ACC112 (cell line): Measurements from ENCODE around the gene GTF3C4.

ENCODE experiments used
- H2AFZ ChIP-seq: fragments of 200-600 bp; sonication (generic); one replicate; pipeline ENCODE4 v1.6.0; 2017; ENCODE audit warnings: antibody characterized with exemption, low read length; ENCODE audit not compliant: unreplicated experiment
- H3K27ac ChIP-seq: fragments of 200-600 bp; sonication (generic); 2 replicates; pipeline ENCODE4 v1.5.1; 2014; ENCODE audit warnings: low read depth, mild to moderate bottlenecking, antibody characterized with exemption, low read length, moderate library complexity
- H3K27me3 ChIP-seq: fragments of 200-600 bp; sonication (generic); 2 replicates; pipeline ENCODE4 v1.6.1; 2014; ENCODE audit warnings: mild to moderate bottlenecking, antibody characterized with exemption, low read length, moderate library complexity, mixed read lengths; ENCODE audit not compliant: insufficient read depth
- H3K36me3 ChIP-seq: fragments of 200-600 bp; sonication (generic); 2 replicates; pipeline ENCODE4 v1.6.1; 2016; ENCODE audit warnings: mild to moderate bottlenecking, antibody characterized with exemption, low read length, moderate library complexity, mixed read lengths; ENCODE audit not compliant: insufficient read depth
- H3K4me1 ChIP-seq: fragments of 200-600 bp; sonication (generic); one replicate; pipeline ENCODE4 v1.6.1; 2016; ENCODE audit warnings: low read length, mixed read lengths; ENCODE audit not compliant: insufficient read depth, unreplicated experiment, control insufficient read depth
- H3K4me3 ChIP-seq: fragments of 200-600 bp; sonication (generic); 2 replicates; pipeline ENCODE4 v1.5.1; 2014; ENCODE audit warnings: mild to moderate bottlenecking, low read depth, low read length
- H3K79me2 ChIP-seq: fragments of 200-600 bp; sonication (generic); one replicate; pipeline ENCODE4 v1.6.0; 2016; ENCODE audit warnings: low read length; ENCODE audit not compliant: control insufficient read depth, unreplicated experiment, insufficient read depth

Gene GTF3C4

DNA sequence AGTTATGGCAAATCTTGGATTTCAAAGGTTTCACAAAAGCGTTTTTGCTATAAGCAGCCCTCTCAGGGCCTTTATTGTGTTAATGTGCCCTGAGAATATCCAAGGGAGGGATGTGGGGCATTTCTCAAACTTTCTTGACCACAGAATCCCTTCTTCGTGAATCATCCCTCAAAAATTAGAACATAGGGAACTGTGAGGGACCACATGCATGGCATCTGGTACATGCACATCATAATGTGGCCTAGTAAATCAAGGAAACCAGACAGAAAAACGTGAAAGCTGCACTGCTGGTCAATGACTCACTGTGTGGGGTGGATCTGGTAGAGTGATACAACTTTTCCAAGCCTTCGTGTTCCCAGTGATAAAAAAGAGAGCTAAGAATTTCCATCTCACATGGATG lies 22.9 kb upstream of the GTF3C4 start:
- Histone ChIP-seq H3K36me3 (peaks cover 36% of the 10 kb centered on the region), H3K4me1 (peaks cover 34% of the 10 kb centered on the region), H3K27ac (peak overlapping the region; percentile 99), H2AFZ (no peak overlapping the region), H3K27me3 (no peaks in the 10 kb centered on the region), H3K4me3 (peak overlapping the region; percentile 35; the same call in 1 of the 2 replicates), H3K79me2 (no peaks in the 10 kb centered on the region)

DNA sequence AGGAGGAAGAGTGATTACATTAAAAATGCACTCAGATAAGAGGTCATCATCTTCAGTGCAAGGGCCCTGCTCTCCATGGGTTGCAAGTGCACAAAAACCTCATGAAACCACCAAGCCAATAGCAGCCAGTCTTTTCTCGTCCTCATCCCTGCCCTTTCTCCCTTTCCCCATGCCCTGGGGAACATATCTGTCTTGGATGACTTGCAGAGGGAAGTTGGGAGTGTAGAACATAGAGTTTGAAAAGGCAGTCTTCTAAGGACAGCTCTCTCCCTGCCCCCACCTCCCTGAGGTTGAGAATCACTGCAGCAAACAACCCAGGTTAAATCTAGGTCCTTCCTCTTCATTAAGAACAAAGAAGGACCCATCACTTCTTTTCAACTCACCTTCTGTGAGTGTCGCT lies 22.5 kb upstream of the GTF3C4 start:
- no peak overlapping the region for H2AFZ ChIP-seq
- H3K27ac ChIP-seq: peak overlapping the region; percentile 99
- H3K36me3 ChIP-seq: peaks cover 36% of the 10 kb centered on the region

DNA sequence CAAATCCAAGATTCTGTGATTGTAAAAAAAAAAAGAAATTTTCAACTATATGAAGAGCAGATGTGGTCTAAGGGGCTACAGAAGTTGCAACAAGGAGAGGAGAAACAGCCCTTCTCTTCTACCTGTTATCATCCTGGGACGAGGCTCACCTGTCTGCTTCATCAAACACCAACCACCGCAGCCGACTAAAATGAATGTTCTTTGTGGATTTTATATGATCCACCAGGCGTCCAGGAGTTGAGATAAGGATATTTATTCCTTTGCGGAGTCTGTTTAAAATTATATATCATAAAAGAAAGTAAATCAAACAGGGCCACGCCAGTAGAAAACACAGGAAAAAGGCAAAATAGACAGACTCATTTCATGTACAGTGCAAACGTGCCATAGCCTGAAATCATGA lies 22.0 kb upstream of the GTF3C4 start:
- peaks cover 34% of the 10 kb centered on the region for H3K4me1 ChIP-seq
- H3K79me2 ChIP-seq: no peaks in the 10 kb centered on the region
- H3K27ac ChIP-seq: peak overlapping the region; percentile 99
- H3K4me3 ChIP-seq: no peak overlapping the region
- H3K27me3 ChIP-seq: no peaks in the 10 kb centered on the region
- no peak overlapping the region for H2AFZ ChIP-seq
- H3K36me3 ChIP-seq: peaks cover 36% of the 10 kb centered on the region

More for the DNA sequence above, 22.5 kb upstream of the GTF3C4 start:
- Histone ChIP-seq H3K4me3 (peak overlapping the region; percentile 35; the same call in 1 of the 2 replicates), H3K27me3 (no peaks in the 10 kb centered on the region), H3K4me1 (peaks cover 34% of the 10 kb centered on the region), H3K79me2 (no peaks in the 10 kb centered on the region)

DNA sequence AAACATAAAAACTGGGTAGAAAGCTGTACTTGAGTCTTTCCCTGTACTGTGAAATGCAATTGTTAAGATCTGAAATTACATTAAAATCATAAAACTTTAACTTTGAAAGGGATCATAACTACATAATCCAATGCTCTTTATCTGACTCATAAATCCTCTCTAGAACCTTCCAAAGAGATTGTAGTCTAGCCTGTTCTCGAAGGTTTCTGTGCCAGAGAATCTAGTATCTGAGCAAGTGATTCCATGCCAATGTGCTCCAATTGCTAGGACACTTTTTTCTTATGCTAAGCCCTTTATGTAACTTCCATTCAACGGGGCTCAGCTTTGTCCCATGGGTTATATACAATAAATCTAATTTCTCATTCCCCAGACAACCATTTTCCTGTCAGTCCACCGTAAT lies 21.6 kb upstream of the GTF3C4 start:
- Histone ChIP-seq H3K36me3 (peaks cover 33% of the 10 kb centered on the region), H3K4me3 (no peak overlapping the region), H2AFZ (no peak overlapping the region), H3K4me1 (peaks cover 34% of the 10 kb centered on the region), H3K27ac (peak overlapping the region; percentile 99), H3K27me3 (no peaks in the 10 kb centered on the region), H3K79me2 (no peaks in the 10 kb centered on the region)

DNA sequence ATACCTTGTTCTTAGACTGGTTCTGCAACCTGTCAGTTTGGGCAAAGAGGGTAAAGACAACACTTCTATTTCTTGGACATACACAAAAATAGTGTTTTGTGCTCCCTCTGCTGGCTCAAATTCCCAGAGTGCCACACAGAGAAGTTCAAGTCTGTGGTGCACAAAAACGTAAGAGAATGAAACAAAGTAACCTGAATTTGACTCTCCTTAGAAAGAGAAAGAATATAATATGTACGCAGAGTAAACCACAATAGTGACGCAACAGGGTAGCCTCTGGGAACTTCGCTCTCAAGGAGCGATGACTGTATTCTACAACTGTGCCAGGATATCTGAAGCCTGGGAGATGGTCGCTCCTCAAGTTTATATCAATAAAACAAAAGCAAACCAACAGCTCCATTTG lies 19.0 kb upstream of the GTF3C4 start:
- H3K36me3 ChIP-seq: peaks cover 21% of the 10 kb centered on the region
- H3K4me3 ChIP-seq: no peak overlapping the region
- H3K4me1 ChIP-seq: peaks cover 34% of the 10 kb centered on the region
- H3K27ac ChIP-seq: peak overlapping the region; percentile 90
- H3K79me2 ChIP-seq: no peaks in the 10 kb centered on the region
- no peaks in the 10 kb centered on the region for H3K27me3 ChIP-seq
- H2AFZ ChIP-seq: no peak overlapping the region

DNA sequence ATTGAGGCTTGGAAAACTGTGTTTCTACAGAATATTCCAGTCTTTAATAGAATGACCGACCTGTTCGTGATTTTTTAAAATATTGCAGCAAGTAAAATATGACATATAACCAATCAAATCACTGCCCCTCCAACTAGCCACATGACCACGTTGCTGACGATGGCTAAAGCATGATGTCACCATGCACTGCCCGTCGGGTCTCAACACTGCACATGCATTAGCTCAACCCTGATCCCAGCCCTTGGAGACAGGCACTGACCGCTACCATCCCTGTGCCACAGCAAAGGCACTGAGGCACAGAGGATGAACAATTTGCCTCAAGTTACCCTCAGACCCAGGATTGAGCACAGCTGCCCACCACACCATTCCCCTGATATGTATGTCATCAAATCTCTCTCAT lies 14.0 kb upstream of the GTF3C4 start:
- H3K36me3 ChIP-seq: peaks cover 21% of the 10 kb centered on the region
- H3K79me2 ChIP-seq: no peaks in the 10 kb centered on the region
- H2AFZ ChIP-seq: no peak overlapping the region
- no peak overlapping the region for H3K4me3 ChIP-seq
- H3K27me3 ChIP-seq: no peaks in the 10 kb centered on the region
- no peak overlapping the region for H3K27ac ChIP-seq
- peaks cover 10% of the 10 kb centered on the region for H3K4me1 ChIP-seq

DNA sequence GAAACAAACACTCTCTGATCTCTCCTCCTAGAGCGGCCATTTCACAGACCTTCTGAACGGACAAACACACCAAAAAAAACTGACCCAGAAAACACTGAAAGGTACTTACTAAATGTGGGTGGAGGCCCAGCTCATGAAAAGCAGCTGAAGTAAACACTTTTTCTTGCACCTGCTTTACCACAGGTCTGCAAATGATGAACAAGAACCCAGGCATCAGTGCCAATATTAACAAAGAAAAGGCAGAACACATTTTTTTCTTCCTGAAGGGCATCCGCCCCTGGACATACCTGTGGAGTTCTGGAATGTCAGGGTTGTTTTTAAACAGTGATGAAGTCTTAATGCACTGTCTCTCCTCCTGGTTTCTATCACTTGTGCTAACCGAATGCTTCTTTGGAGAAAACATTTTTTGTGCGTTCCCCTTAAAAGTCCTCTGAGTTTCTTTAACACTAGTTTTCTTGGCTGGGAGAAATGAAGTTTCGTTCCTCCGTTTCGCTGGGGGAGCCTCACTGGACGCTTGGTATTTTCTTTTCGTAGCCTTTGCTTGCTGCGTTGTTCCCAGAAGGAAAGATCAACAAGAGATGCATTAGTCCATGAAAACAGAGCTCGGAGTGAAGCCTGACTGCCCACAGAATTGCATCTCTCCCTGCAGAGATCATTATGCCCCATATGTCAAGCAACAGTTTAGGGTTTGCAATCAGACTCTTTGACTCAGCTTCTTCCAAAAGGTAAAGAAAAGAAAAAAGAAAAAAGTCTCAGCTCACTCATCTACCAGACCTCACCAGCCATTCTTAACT lies 7.9 kb upstream of the GTF3C4 start:
- Histone ChIP-seq H3K4me1 (no peaks in the 10 kb centered on the region), H3K79me2 (peaks cover 40% of the 10 kb centered on the region), H3K36me3 (peaks cover 21% of the 10 kb centered on the region)

DNA sequence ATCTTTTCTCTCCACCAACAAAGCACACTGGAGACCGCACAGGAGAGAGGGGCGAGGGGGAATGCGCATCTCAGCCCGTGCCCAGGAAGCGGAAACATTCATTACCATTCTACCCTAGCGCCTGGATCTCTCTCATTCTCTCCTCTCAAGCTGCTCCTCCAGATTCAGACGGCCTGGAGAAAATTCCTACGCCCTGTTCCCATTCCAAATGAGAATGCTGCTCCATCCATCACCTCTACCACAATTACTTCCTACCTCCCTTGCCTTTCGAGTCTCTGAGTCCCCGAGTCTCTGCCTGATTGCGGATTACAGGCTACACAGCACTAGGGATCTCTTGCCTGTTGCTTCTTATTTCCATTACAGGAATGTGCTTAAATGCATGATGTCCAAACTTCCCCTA lies 7.1 kb upstream of the GTF3C4 start:
- H3K4me1 ChIP-seq: peaks cover 4% of the 10 kb centered on the region
- no peak overlapping the region for H3K4me3 ChIP-seq
- H3K36me3 ChIP-seq: peaks cover 14% of the 10 kb centered on the region
- H3K79me2 ChIP-seq: peaks cover 48% of the 10 kb centered on the region
- H3K27ac ChIP-seq: no peak overlapping the region
- no peak overlapping the region for H2AFZ ChIP-seq
- H3K27me3 ChIP-seq: no peaks in the 10 kb centered on the region

More for the DNA sequence above, 7.9 kb upstream of the GTF3C4 start:
- H3K27ac ChIP-seq: no peak overlapping the region
- no peak overlapping the region for H2AFZ ChIP-seq
- H3K4me3 ChIP-seq: no peak overlapping the region
- H3K27me3 ChIP-seq: no peaks in the 10 kb centered on the region

DNA sequence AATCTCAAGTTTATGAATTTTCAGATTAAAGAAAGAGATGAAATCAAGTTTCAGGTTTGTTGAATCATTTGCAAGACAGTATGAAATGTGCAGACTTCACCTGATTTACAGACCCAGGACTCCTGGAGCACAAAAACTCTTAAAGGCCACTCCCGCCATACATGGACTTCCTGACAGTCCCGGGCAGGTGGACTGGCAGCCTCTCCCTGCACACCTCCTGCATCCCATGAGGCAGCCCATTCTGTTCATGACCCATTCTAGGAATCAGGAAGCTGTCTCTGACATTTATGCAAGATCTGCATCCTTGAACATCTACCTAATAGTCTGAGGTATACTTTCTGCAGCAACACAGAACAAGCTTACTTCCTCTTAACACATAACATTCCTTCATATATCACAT lies 6.4 kb upstream of the GTF3C4 start:
- no peaks in the 10 kb centered on the region for H3K27me3 ChIP-seq
- H3K79me2 ChIP-seq: peaks cover 54% of the 10 kb centered on the region
- no peak overlapping the region for H2AFZ ChIP-seq
- no peak overlapping the region for H3K4me3 ChIP-seq
- peaks cover 6% of the 10 kb centered on the region for H3K4me1 ChIP-seq
- H3K36me3 ChIP-seq: peaks cover 9% of the 10 kb centered on the region
- no peak overlapping the region for H3K27ac ChIP-seq

DNA sequence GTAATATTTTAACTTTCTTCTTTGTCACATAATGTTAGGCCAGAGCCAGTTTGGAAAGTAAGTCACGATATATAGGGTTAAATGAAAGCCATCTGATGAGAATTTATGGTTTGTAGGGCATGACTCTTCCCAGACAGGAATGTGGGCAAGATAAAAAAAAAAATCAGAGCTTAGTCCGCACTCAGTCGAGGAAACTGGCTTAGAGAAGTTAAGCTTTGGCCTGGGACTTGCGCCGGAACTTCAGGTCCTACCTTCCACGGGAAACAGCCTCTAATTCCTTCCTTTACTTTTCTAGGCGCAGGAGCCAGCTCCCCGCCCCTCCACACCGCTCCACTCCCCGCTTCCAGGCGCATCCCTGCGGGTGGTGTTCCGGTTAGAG lies 956 bp upstream of the GTF3C4 start:
- Histone ChIP-seq H3K4me3 (peak overlapping the region; percentile 99), H3K4me1 (peaks cover 31% of the 10 kb centered on the region), H3K36me3 (peaks cover 7% of the 10 kb centered on the region; the same call in 1 of the 2 replicates), H3K79me2 (peaks cover 80% of the 10 kb centered on the region), H3K27me3 (no peaks in the 10 kb centered on the region), H2AFZ (peak overlapping the region; percentile 98), H3K27ac (peak overlapping the region; percentile 95)
